Endothelial cell of umbilical vein (primary cell): ENCODE data around the gene JAZF1. TPM values are rescaled to one million over a fixed set of nuclear protein-coding genes. Genes with fewer than 3 reads are reported as not detected.

Experiments
- BruUV-seq: library from RNA; stranded (reverse); fragments of 400-500 nt; replicated peaks from 2 replicates; lab custom pipeline; 2021; lab: Mats Ljungman, UMichigan
- CTCF ChIA-PET: fragments of 300-600, 350-600 bp; sonication (Branson Sonifier 250); formaldehyde crosslinking; loops from one replicate; lab custom pipeline; 2021; ENCODE audit warnings: antibody characterized with exemption, inconsistent platforms; lab: Charles Lee
- POLR2A ChIA-PET: fragments of 300-600, 350-600 bp; sonication (Branson Sonifier 250); formaldehyde crosslinking; loops from one replicate; lab custom pipeline; 2021; ENCODE audit warnings: antibody characterized with exemption, inconsistent platforms; lab: Charles Lee
- DNase-seq: peaks from one replicate; pipeline ENCODE4 v3.0.0-alpha.2; 2011; ENCODE audit warnings: low read depth, low spot score
- FAIRE-seq: peaks from 2 replicates; lab custom pipeline; 2011; peaks lifted over from hg19 to GRCh38; lab: Jason Lieb, UNC
- H2AFZ ChIP-seq: 2 replicates; pipeline ENCODE4 v1.6.0; 2012; ENCODE audit warnings: low read depth, low read length, control low read depth, inconsistent platforms
- H3K27ac ChIP-seq: 2 replicates; pipeline ENCODE4 v1.5.1; 2011; ENCODE audit warnings: low read depth, mild to moderate bottlenecking, control low read depth, low read length, moderate library complexity; ENCODE audit not compliant: insufficient read depth
- H3K27me3 ChIP-seq, 2 experiments: 2 replicates each; pipeline versions ENCODE4 v1.6.0 to v1.6.1; 2011; ENCODE audit warnings: low read length in 2 of 2, mixed read lengths in 1 of 2; ENCODE audit not compliant: control insufficient read depth in 2 of 2, insufficient read depth in 2 of 2
- H3K36me3 ChIP-seq, 2 experiments: 2 replicates in 1 of 2; 3 replicates in 1 of 2; pipeline ENCODE4 v1.5.1; 2011; ENCODE audit warnings: low read length in 2 of 2, mild to moderate bottlenecking in 1 of 2, moderate library complexity in 1 of 2; ENCODE audit not compliant: control insufficient read depth in 2 of 2, insufficient read depth in 2 of 2; ENCODE audit errors: extremely low read depth in 1 of 2
- H3K4me1 ChIP-seq: 3 replicates; pipeline ENCODE4 v1.5.1; 2011; ENCODE audit warnings: mild to moderate bottlenecking, low read length; ENCODE audit not compliant: control insufficient read depth, insufficient read depth; ENCODE audit errors: extremely low read depth
- H3K4me2 ChIP-seq: 2 replicates; pipeline ENCODE4 v1.6.1; 2011; ENCODE audit warnings: low read length, control low read depth, mixed read lengths; ENCODE audit not compliant: insufficient read depth
- H3K4me3 ChIP-seq, 3 experiments: fragments of 200-600 bp in 1 of 3; sonication (generic), shearing (Covaris generic) in 1 of 3; replicated peaks in 1 of 3; 2 replicates each; pipeline ENCODE4 v1.5.1; 2011 to 2016; ENCODE audit warnings: control low read depth in 3 of 3, low read length in 3 of 3, mild to moderate bottlenecking in 2 of 3, inconsistent platforms in 1 of 3, low read depth in 1 of 3, moderate library complexity in 1 of 3; ENCODE audit not compliant: insufficient read depth in 1 of 3
- H3K79me2 ChIP-seq: 2 replicates; pipeline ENCODE4 v1.6.0; 2012; ENCODE audit warnings: low read length, inconsistent platforms; ENCODE audit not compliant: control insufficient read depth, insufficient read depth
- H3K9ac ChIP-seq: replicated peaks from 2 replicates; pipeline ENCODE3; 2011; ENCODE audit warnings: low read length, control low read depth; ENCODE audit not compliant: insufficient read depth; ENCODE audit errors: extremely low read depth
- H3K9me1 ChIP-seq: replicated peaks from 3 replicates; pipeline ENCODE4 v1.6.0; 2011; ENCODE audit warnings: mild to moderate bottlenecking, low read length; ENCODE audit not compliant: control insufficient read depth, insufficient read depth; ENCODE audit errors: extremely low read depth
- H3K9me3 ChIP-seq: replicated peaks from 2 replicates; pipeline ENCODE4 v1.5.1; 2012; ENCODE audit warnings: low read length, inconsistent platforms; ENCODE audit not compliant: control insufficient read depth, insufficient read depth
- H4K20me1 ChIP-seq: replicated peaks from 2 replicates; pipeline ENCODE3; 2011; ENCODE audit warnings: mild to moderate bottlenecking, low read length; ENCODE audit not compliant: control insufficient read depth, insufficient read depth; ENCODE audit errors: extremely low read depth
- MYC ChIP-seq: IDR thresholded peaks from one replicate; pipeline ENCODE4 v1.6.1; 2011; ENCODE audit warnings: mild to moderate bottlenecking, low read depth, low read length
- POLR2AphosphoS5 ChIP-seq: IDR thresholded peaks from 2 replicates; pipeline ENCODE4 v1.6.1; 2012; ENCODE audit warnings: low read depth, mild to moderate bottlenecking, control low read depth, low read length, moderate library complexity; ENCODE audit not compliant: insufficient read depth
- dilution Hi-C: fragments of 300-500 bp; cut with MboI; formaldehyde crosslinking; loops from one replicate; pipeline ENCODE4 v1.15.0; 2019; ENCODE audit warnings: low sequenced_read_pairs; ENCODE audit not compliant: extremely low pct_ligation_motif_present
- intact Hi-C: fragments of 100-400 bp; cut with micrococcal nuclease; formaldehyde crosslinking; loops from one replicate; pipeline ENCODE4 v1.10.0; 2022
- polyA plus RNA-seq, 4 experiments: library from polyadenylated mRNA; depleted of rRNA in 3 of 4; stranded (reverse) in 3 of 4; unstranded in 1 of 4; fragments of >200 nt; gene quantifications; 2 replicates each; pipeline versions ENCODE4 v1.2.1 to v1.2.3, GENCODE V29; 2011 to 2012; ENCODE audit warnings: missing spikeins in 1 of 4
- total RNA-seq: library from RNA; stranded (reverse); gene quantifications from 2 replicates; pipeline ENCODE4 v1.2.3, GENCODE V29; 2021

The JAZF1 gene
- total and polyA plus RNA-seq, 2 donors (not counting 3 experiments of a cell fraction or from before 2014, with no cell fraction given): 2.5 to 16.9 TPM

GRCh38 chr7:27822245-27822644, 358.4 kb downstream of the JAZF1 start:
- H4K20me1 ChIP-seq: no peaks in the 10 kb centered on the region
- H3K4me1 ChIP-seq: no peaks in the 10 kb centered on the region
- DNase-seq (no peak), FAIRE-seq (no peak)
- no peak overlapping the region for H3K4me3 ChIP-seq
- peaks cover 0 to 2% of the 10 kb centered on the region in 2 experiments for H3K36me3 ChIP-seq
- TF ChIP-seq MYC: no peak
- H3K9ac ChIP-seq: no peak overlapping the region
- H3K27me3 ChIP-seq: no peaks in the 10 kb centered on the region
- H2AFZ ChIP-seq: no peak overlapping the region
- no TSS peak for BruUV-seq
- no peaks in the 10 kb centered on the region for H3K9me3 ChIP-seq
- dilution Hi-C loops (no loop called here), intact Hi-C loops (no loop called here)
- no peaks in the 10 kb centered on the region for H3K9me1 ChIP-seq
- ChIA-PET POLR2A (no interaction called here), CTCF (no interaction called here)
- H3K4me2 ChIP-seq: no peak overlapping the region
- no peak overlapping the region for H3K27ac ChIP-seq
- H3K79me2 ChIP-seq: no peaks in the 10 kb centered on the region

GRCh38 chr7:27812706-27813105, 367.9 kb downstream of the JAZF1 start:
- H3K36me3 ChIP-seq: peaks cover 0 to 2% of the 10 kb centered on the region in 2 experiments
- no peak overlapping the region for H3K9ac ChIP-seq
- H3K4me2 ChIP-seq: no peak overlapping the region
- dilution Hi-C loops (no loop called here), intact Hi-C loops (loop anchor here (10.0 kb wide), 1 partner anchor 212 kb away; no protein-coding TSS in a partner anchor)
- no peaks in the 10 kb centered on the region for H3K79me2 ChIP-seq
- no peaks in the 10 kb centered on the region for H3K4me1 ChIP-seq
- no TSS peak for BruUV-seq
- TF ChIP-seq POLR2AphosphoS5: no peak
- H3K27ac ChIP-seq: no peak overlapping the region
- H4K20me1 ChIP-seq: no peaks in the 10 kb centered on the region
- no peak for FAIRE-seq
- ChIA-PET POLR2A (interaction anchor here (0.7 kb wide), 1 partner anchor 44 kb away, joined by 7 read pairs; no protein-coding TSS in a partner anchor), CTCF (interaction anchor here (0.7 to 1.6 kb wide), 3 partner anchors 11 to 38 kb away, joined by 3 to 4 read pairs (median 3); no protein-coding TSS in a partner anchor)
- H3K9me1 ChIP-seq: no peaks in the 10 kb centered on the region
- no peak for DNase-seq
- no peaks in the 10 kb centered on the region for H3K27me3 ChIP-seq
- H3K4me3 ChIP-seq: no peak overlapping the region
- no peaks in the 10 kb centered on the region for H3K9me3 ChIP-seq
- H2AFZ ChIP-seq: no peak overlapping the region
